WTC11 (cell line): ENCODE measurements around the gene SLC38A1. TPM values are rescaled to one million over a fixed set of nuclear protein-coding genes. Genes with fewer than 3 reads are reported as not detected.

Experiments
- ATAC-seq: fragments of 200-7000 bp; cut with Tn5 transposase; 2 replicates; pipeline ENCODE4 v1.10.0; 2021; ENCODE audit warnings: mild to moderate bottlenecking, moderate library complexity
- CTCF ChIA-PET: fragments of 300-600 bp; sonication (Branson Sonifier 250); formaldehyde crosslinking; loops from one replicate; lab custom pipeline; 2021; ENCODE audit warnings: antibody characterized with exemption; lab: Charles Lee
- POLR2A ChIA-PET: fragments of 350-600 bp; sonication (Branson Sonifier 250); formaldehyde crosslinking; loops from one replicate; lab custom pipeline; 2021; ENCODE audit warnings: antibody characterized with exemption; lab: Charles Lee
- DNase-seq: peaks from one replicate; pipeline ENCODE4 v3.0.0; 2021; ENCODE audit warnings: low spot score
- H3K27ac Mint-ChIP-seq: 2 replicates; pipeline ENCODE4 v1.8.0; 2021; ENCODE audit warnings: mixed read lengths
- H3K27me3 Mint-ChIP-seq: 2 replicates; pipeline ENCODE4 v1.8.0; 2021; ENCODE audit warnings: low read depth, mild to moderate bottlenecking, moderate library complexity, mixed read lengths
- H3K36me3 Mint-ChIP-seq: 2 replicates; pipeline ENCODE4 v1.8.0; 2021; ENCODE audit warnings: mixed read lengths
- H3K4me1 Mint-ChIP-seq: 2 replicates; pipeline ENCODE4 v1.8.0; 2022; ENCODE audit warnings: mixed read lengths
- H3K4me3 Mint-ChIP-seq: 2 replicates; pipeline ENCODE4 v1.8.0; 2021; ENCODE audit warnings: mild to moderate bottlenecking, moderate library complexity, mixed read lengths
- H3K9me3 Mint-ChIP-seq: 2 replicates; pipeline ENCODE4 v1.8.0; 2021; ENCODE audit warnings: mixed read lengths
- ATF1 ChIP-seq: sonication (generic); formaldehyde crosslinking; IDR thresholded peaks from 2 replicates; pipeline ENCODE4 v1.8.1; 2023; ENCODE audit warnings: mild to moderate bottlenecking, moderate library complexity, missing genetic modification reagents
- CREM ChIP-seq: sonication (generic); formaldehyde crosslinking; IDR thresholded peaks from 2 replicates; pipeline ENCODE4 v1.8.1; 2022; ENCODE audit warnings: mild to moderate bottlenecking, missing genetic modification reagents, moderate library complexity
- GABPB1 ChIP-seq: sonication (generic); formaldehyde crosslinking; IDR thresholded peaks from 2 replicates; pipeline ENCODE4 v1.8.1; 2023; ENCODE audit warnings: mild to moderate bottlenecking, missing genetic modification reagents
- MYBL2 ChIP-seq: sonication (generic); formaldehyde crosslinking; IDR thresholded peaks from 2 replicates; pipeline ENCODE4 v1.8.1; 2023; ENCODE audit warnings: mild to moderate bottlenecking, moderate library complexity, missing genetic modification reagents
- OVOL2 ChIP-seq: fragments of 250-450 bp; sonication (Bioruptor Pico); IDR thresholded peaks from 2 replicates; pipeline ENCODE4 v1.9.0; 2021; ENCODE audit warnings: mild to moderate bottlenecking, borderline replicate concordance
- RELA ChIP-seq: sonication (generic); formaldehyde crosslinking; IDR thresholded peaks from 2 replicates; pipeline ENCODE4 v1.8.1; 2022; ENCODE audit warnings: missing genetic modification reagents, mild to moderate bottlenecking, borderline replicate concordance
- TP53 ChIP-seq: sonication (generic); formaldehyde crosslinking; IDR thresholded peaks from 2 replicates; pipeline ENCODE4 v1.8.1; 2023; ENCODE audit warnings: mild to moderate bottlenecking, missing genetic modification reagents
- ZNF396 ChIP-seq: fragments of 250-450 bp; sonication (Bioruptor Pico); IDR thresholded peaks from 2 replicates; pipeline ENCODE4 v1.8.0; 2021; ENCODE audit warnings: mild to moderate bottlenecking, moderate library complexity, borderline replicate concordance
- total RNA-seq: library from RNA; stranded (reverse); gene quantifications from 3 replicates; pipeline ENCODE4 v1.2.3, GENCODE V29; 2021
- TF ChIP-seq, protein P1 (sequence below): fragments of 250-450 bp; sonication (Bioruptor Pico); IDR thresholded peaks from 2 replicates; pipeline ENCODE4 v1.9.0; 2021; ENCODE audit warnings: mild to moderate bottlenecking, borderline replicate concordance
- TF ChIP-seq, protein P2 (sequence below): sonication (generic); formaldehyde crosslinking; IDR thresholded peaks from 2 replicates; pipeline ENCODE4 v1.8.0; 2023; ENCODE audit warnings: missing genetic modification reagents
- TF ChIP-seq, protein P3 (sequence below): sonication (generic); formaldehyde crosslinking; IDR thresholded peaks from 2 replicates; pipeline ENCODE4 v1.8.1; 2022; ENCODE audit warnings: low read depth, missing genetic modification reagents, borderline replicate concordance
- TF ChIP-seq, protein P4 (sequence below): sonication (generic); formaldehyde crosslinking; conservative IDR thresholded peaks from 2 replicates; pipeline ENCODE4 v1.8.1; 2023; ENCODE audit warnings: mild to moderate bottlenecking, low read depth, missing genetic modification reagents, moderate library complexity
- TF ChIP-seq, protein P5 (sequence below): sonication (generic); formaldehyde crosslinking; conservative IDR thresholded peaks from 2 replicates; pipeline ENCODE4 v1.8.1; 2022; ENCODE audit warnings: mild to moderate bottlenecking, missing genetic modification reagents
- TF ChIP-seq, protein P6 (sequence below): fragments of 250-450 bp; sonication (Bioruptor Pico); IDR thresholded peaks from 2 replicates; pipeline ENCODE4 v1.9.0; 2021; ENCODE audit warnings: mild to moderate bottlenecking
- TF ChIP-seq, protein P7 (sequence below): sonication (generic); formaldehyde crosslinking; IDR thresholded peaks from 2 replicates; pipeline ENCODE4 v1.8.1; 2023; ENCODE audit warnings: mild to moderate bottlenecking, moderate library complexity, missing genetic modification reagents

The SLC38A1 gene
- total RNA-seq, 1 experiment from 2014 or later = 179 TPM

DNA sequence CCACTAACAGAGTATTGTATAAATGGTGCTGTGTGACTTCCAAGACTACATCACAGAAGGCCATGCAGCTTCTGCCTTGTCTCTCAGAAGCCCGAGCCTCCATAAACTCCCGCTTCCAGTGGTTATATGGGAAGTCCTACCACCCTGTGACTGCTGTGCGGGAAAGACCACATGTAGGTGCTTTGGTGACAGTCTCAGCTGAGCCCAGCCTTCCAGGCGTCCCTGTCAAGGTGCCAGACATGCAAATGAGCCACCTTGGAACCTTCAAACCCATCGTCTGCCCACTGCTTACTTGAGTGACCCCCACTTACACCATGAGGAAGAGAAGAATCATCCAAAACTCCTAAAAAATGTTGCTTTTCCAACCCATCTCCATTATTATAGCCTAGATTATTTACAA is 123.0 kb downstream of the SLC38A1 start (continued):
- TF ChIP-seq, protein P1, sequence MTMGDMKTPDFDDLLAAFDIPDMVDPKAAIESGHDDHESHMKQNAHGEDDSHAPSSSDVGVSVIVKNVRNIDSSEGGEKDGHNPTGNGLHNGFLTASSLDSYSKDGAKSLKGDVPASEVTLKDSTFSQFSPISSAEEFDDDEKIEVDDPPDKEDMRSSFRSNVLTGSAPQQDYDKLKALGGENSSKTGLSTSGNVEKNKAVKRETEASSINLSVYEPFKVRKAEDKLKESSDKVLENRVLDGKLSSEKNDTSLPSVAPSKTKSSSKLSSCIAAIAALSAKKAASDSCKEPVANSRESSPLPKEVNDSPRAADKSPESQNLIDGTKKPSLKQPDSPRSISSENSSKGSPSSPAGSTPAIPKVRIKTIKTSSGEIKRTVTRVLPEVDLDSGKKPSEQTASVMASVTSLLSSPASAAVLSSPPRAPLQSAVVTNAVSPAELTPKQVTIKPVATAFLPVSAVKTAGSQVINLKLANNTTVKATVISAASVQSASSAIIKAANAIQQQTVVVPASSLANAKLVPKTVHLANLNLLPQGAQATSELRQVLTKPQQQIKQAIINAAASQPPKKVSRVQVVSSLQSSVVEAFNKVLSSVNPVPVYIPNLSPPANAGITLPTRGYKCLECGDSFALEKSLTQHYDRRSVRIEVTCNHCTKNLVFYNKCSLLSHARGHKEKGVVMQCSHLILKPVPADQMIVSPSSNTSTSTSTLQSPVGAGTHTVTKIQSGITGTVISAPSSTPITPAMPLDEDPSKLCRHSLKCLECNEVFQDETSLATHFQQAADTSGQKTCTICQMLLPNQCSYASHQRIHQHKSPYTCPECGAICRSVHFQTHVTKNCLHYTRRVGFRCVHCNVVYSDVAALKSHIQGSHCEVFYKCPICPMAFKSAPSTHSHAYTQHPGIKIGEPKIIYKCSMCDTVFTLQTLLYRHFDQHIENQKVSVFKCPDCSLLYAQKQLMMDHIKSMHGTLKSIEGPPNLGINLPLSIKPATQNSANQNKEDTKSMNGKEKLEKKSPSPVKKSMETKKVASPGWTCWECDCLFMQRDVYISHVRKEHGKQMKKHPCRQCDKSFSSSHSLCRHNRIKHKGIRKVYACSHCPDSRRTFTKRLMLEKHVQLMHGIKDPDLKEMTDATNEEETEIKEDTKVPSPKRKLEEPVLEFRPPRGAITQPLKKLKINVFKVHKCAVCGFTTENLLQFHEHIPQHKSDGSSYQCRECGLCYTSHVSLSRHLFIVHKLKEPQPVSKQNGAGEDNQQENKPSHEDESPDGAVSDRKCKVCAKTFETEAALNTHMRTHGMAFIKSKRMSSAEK (CRISPR knock-in tag) = no peak
- TF ChIP-seq OVOL2 (CRISPR knock-in tag) (no peak), GABPB1 (CRISPR knock-in tag) (no peak), MYBL2 (CRISPR knock-in tag) (no peak)
- TF ChIP-seq, protein P2, sequence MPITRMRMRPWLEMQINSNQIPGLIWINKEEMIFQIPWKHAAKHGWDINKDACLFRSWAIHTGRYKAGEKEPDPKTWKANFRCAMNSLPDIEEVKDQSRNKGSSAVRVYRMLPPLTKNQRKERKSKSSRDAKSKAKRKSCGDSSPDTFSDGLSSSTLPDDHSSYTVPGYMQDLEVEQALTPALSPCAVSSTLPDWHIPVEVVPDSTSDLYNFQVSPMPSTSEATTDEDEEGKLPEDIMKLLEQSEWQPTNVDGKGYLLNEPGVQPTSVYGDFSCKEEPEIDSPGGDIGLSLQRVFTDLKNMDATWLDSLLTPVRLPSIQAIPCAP (CRISPR knock-in tag) = no peak
- TF ChIP-seq, protein P3, sequence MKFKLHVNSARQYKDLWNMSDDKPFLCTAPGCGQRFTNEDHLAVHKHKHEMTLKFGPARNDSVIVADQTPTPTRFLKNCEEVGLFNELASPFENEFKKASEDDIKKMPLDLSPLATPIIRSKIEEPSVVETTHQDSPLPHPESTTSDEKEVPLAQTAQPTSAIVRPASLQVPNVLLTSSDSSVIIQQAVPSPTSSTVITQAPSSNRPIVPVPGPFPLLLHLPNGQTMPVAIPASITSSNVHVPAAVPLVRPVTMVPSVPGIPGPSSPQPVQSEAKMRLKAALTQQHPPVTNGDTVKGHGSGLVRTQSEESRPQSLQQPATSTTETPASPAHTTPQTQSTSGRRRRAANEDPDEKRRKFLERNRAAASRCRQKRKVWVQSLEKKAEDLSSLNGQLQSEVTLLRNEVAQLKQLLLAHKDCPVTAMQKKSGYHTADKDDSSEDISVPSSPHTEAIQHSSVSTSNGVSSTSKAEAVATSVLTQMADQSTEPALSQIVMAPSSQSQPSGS = no peak
- TF ChIP-seq, all 79 proteins: peak for 0

DNA sequence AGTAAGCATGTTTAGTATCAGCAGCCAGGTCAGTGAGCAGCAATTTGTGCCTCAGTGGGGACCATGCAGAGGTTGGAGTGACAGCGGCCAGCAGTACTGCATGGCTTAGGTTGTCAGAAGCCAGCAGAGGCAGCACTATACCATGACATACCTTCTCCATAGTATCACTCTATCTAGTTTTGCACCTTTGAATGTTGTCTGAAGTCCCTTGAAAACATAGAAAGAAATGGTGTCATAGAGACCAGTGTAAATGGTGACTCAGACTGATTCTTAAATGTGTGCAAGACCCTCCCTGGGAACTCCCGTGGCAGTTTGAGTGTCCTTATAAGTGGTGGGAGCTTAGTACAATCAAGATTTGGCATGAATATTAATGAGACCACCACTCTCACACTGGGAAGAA is 124.4 kb downstream of the SLC38A1 start:
- ChIA-PET CTCF (interaction anchor here (2.0 kb wide), 1 partner anchor 19 kb away, joined by 8 read pairs; no protein-coding TSS in a partner anchor), POLR2A (no interaction called here)
- no peak for TF ChIP-seq CREM (CRISPR knock-in tag)
- no peak for TF ChIP-seq ZNF396 (CRISPR knock-in tag)
- TF ChIP-seq, protein P4, sequence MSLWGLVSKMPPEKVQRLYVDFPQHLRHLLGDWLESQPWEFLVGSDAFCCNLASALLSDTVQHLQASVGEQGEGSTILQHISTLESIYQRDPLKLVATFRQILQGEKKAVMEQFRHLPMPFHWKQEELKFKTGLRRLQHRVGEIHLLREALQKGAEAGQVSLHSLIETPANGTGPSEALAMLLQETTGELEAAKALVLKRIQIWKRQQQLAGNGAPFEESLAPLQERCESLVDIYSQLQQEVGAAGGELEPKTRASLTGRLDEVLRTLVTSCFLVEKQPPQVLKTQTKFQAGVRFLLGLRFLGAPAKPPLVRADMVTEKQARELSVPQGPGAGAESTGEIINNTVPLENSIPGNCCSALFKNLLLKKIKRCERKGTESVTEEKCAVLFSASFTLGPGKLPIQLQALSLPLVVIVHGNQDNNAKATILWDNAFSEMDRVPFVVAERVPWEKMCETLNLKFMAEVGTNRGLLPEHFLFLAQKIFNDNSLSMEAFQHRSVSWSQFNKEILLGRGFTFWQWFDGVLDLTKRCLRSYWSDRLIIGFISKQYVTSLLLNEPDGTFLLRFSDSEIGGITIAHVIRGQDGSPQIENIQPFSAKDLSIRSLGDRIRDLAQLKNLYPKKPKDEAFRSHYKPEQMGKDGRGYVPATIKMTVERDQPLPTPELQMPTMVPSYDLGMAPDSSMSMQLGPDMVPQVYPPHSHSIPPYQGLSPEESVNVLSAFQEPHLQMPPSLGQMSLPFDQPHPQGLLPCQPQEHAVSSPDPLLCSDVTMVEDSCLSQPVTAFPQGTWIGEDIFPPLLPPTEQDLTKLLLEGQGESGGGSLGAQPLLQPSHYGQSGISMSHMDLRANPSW (CRISPR knock-in tag) = no peak
- TF ChIP-seq, protein P5, sequence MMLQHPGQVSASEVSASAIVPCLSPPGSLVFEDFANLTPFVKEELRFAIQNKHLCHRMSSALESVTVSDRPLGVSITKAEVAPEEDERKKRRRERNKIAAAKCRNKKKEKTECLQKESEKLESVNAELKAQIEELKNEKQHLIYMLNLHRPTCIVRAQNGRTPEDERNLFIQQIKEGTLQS (CRISPR knock-in tag) = no peak
- no peak for TF ChIP-seq ATF1 (CRISPR knock-in tag)
- no peak for TF ChIP-seq RELA (CRISPR knock-in tag)
- TF ChIP-seq, protein P6, sequence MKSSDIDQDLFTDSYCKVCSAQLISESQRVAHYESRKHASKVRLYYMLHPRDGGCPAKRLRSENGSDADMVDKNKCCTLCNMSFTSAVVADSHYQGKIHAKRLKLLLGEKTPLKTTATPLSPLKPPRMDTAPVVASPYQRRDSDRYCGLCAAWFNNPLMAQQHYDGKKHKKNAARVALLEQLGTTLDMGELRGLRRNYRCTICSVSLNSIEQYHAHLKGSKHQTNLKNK (CRISPR knock-in tag) = no peak
- no peak for ATAC-seq
- no peaks in the 10 kb centered on the region for H3K36me3 Mint-ChIP-seq
- no peaks in the 10 kb centered on the region for H3K4me1 Mint-ChIP-seq
- H3K9me3 Mint-ChIP-seq = no peaks in the 10 kb centered on the region
- no peak for DNase-seq
- no peaks in the 10 kb centered on the region for H3K27me3 Mint-ChIP-seq
- no peak overlapping the region for H3K27ac Mint-ChIP-seq
- no peak overlapping the region for H3K4me3 Mint-ChIP-seq

DNA sequence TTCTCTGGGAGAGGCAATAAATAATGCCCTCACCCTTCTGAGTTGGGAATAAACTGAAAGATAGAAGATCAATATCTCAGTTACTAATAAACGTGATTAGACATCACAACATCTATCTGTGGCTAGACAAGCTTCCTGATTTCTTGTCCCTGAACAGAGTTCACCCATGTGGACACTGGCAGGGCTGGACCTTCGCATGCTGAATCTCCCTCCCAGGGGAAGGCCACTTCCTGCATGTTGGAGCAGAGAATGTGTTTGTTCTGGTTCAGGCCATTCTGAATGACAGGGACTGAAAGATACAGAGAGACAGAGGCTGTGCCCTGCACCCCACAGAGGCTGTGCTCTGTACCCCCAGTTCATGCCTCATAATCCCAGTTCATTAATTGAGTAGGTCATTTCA is 132.6 kb downstream of the SLC38A1 start:
- peaks cover 5% of the 10 kb centered on the region; the same call in 1 of the 2 replicates for H3K9me3 Mint-ChIP-seq
- H3K27ac Mint-ChIP-seq = no peak overlapping the region
- POLR2A ChIA-PET = no interaction called here
- DNase-seq (no peak), ATAC-seq (no peak)
- no peaks in the 10 kb centered on the region for H3K27me3 Mint-ChIP-seq
- no peak overlapping the region for H3K4me3 Mint-ChIP-seq
- no peaks in the 10 kb centered on the region for H3K4me1 Mint-ChIP-seq
- CTCF ChIA-PET = interaction anchor here (1.7 kb wide), 1 partner anchor 11 kb away, joined by 17 read pairs; no protein-coding TSS in a partner anchor
- TF ChIP-seq, protein P7, sequence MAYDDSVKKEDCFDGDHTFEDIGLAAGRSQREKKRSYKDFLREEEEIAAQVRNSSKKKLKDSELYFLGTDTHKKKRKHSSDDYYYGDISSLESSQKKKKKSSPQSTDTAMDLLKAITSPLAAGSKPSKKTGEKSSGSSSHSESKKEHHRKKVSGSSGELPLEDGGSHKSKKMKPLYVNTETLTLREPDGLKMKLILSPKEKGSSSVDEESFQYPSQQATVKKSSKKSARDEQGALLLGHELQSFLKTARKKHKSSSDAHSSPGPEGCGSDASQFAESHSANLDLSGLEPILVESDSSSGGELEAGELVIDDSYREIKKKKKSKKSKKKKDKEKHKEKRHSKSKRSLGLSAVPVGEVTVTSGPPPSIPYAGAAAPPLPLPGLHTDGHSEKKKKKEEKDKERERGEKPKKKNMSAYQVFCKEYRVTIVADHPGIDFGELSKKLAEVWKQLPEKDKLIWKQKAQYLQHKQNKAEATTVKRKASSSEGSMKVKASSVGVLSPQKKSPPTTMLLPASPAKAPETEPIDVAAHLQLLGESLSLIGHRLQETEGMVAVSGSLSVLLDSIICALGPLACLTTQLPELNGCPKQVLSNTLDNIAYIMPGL (CRISPR knock-in tag) = no peak
- TF ChIP-seq, protein P6 (CRISPR knock-in tag) = no peak
- no peak for TF ChIP-seq TP53 (CRISPR knock-in tag)
- H3K36me3 Mint-ChIP-seq = no peaks in the 10 kb centered on the region
